ENCODE data around the gene TTI1. TPM values are rescaled to one million over a fixed set of nuclear protein-coding genes. Genes with fewer than 3 reads are reported as not detected.

Gene TTI1
- total and polyA plus RNA-seq, 2 of the 13 experiments (the other 11 are each of a cell fraction or from before 2014, with no cell fraction given), result 22.9 to 39.8 TPM

DNA sequence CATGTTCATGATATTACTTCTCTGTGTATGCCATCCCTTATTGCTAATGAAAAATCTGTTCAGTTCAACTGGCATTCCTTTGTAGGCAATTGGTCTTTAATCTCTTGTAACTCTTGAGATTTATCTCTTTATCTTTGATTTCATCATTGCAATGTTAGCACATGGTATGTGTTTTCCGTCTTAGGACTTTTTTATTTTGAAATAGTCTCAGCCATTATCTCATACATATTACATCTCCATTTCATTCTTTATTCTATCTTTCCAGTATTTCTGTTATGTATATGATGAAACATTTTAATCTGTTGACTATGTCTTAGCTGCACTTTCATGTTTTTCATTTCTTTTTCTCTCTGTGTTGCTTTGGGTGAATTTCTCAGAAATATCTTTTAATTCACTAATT, 72.2 kb downstream of the TTI1 start:
- FAIRE-seq (no peak), ATAC-seq (no peak), DNase-seq (ENCODE audit: low spot score) (no peak)
- Histone ChIP-seq H3K36me3 (replicated peaks in 1 of 2; ENCODE audit: control insufficient read depth in 1 of 2, insufficient read depth in 2 of 2, low read length in 2 of 2) (no peaks in the 10 kb centered on the region), H4K20me1 (ENCODE audit: insufficient read depth, low read length) (no peaks in the 10 kb centered on the region), H3K79me2 (ENCODE audit: insufficient read depth, low read length) (no peaks in the 10 kb centered on the region), H2AFZ (ENCODE audit: low read length) (no peak overlapping the region), H3K4me2 (ENCODE audit: low read depth, low read length) (no peak overlapping the region), H3K4me1 (ENCODE audit: insufficient read depth, low read length) (peaks cover 13% of the 10 kb centered on the region), H3K27me3 (ENCODE audit: control insufficient read depth in 1 of 2, insufficient read depth in 2 of 2, low read length in 2 of 2) (peaks cover 0 to 5% of the 10 kb centered on the region in 2 experiments; a peak in 1 of 5 replicates), H3K4me3 (replicated peaks in 1 of 3; ENCODE audit: insufficient read depth in 1 of 3, low read depth in 2 of 3, low read length in 3 of 3) (no peak overlapping the region), H3K9me3 (ENCODE audit: low read length) (no peaks in the 10 kb centered on the region), H3K27ac (ENCODE audit: extremely low read length, insufficient read depth, low read length) (no peak overlapping the region), H3K9ac (ENCODE audit: insufficient read depth, low read depth, low read length) (no peak overlapping the region)
- POLR2A ChIA-PET, result no interaction called here
- no TSS peak for BruUV-seq (replicated peaks)
- CTCF ChIA-PET (ENCODE audit: low intra/inter-chr PET ratio, low total read pairs), result no interaction called here
- 17% methylated on average over 1 of the region's 1 CpG for WGBS (ENCODE audit: low lambda C conversion rate)
- intact Hi-C loops (cut with micrococcal nuclease; ENCODE audit: unreplicated experiment) (no loop called here), in situ Hi-C loops (cut with HindIII; ENCODE audit: extremely low pct_ligation_motif_present, low pct_unique_long_range_greater_than_20kb) (no loop called here)
- TF ChIP-seq FOSL2 (CRISPR knock-in tag; IDR thresholded peaks at IDR 0.05), result no peak
- TF ChIP-seq TP53 (CRISPR knock-in tag; conservative IDR thresholded peaks at IDR 0.05), result no peak
- TF ChIP-seq ATF7 (IDR thresholded peaks at IDR 0.05), result peak; percentile 63
- no peak for TF ChIP-seq ATF7 (CRISPR knock-in tag; IDR thresholded peaks at IDR 0.05)
- TF ChIP-seq, protein P1, sequence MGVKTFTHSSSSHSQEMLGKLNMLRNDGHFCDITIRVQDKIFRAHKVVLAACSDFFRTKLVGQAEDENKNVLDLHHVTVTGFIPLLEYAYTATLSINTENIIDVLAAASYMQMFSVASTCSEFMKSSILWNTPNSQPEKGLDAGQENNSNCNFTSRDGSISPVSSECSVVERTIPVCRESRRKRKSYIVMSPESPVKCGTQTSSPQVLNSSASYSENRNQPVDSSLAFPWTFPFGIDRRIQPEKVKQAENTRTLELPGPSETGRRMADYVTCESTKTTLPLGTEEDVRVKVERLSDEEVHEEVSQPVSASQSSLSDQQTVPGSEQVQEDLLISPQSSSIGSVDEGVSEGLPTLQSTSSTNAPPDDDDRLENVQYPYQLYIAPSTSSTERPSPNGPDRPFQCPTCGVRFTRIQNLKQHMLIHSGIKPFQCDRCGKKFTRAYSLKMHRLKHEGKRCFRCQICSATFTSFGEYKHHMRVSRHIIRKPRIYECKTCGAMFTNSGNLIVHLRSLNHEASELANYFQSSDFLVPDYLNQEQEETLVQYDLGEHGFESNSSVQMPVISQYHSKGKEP (CRISPR knock-in tag; IDR thresholded peaks at IDR 0.05), result no peak

DNA sequence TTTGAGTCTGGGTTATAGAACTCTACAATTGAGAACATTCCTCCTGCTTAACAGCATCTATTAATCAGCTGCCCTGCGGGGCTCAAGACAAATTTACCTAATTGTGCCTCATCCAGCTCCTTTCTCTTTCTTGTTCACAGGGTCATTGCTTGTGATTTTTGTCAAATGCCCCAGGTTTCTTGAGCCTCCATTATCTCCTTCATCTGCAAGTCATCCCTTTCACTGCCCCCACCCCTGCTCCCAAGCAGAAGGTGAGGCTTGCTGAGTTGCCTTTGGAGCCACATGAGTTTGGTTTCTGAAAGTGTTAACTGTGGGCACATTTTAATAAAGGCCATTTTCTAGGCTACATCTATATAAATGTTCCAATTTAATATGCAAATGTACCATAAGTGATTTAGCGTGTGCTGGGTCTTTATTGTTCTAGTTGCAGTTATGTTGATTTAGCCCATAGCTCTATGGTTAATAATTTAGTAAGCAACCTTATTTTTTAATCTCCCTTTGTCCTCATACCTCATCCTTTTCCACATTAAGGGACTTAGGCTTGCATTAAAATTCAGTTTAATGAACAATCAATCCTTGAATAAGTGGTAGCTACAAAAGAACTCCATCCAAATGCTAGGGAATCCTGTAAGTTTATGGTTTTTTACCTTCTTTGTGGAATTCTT, 74.3 kb downstream of the TTI1 start:
- in situ Hi-C loops (cut with HindIII; ENCODE audit: extremely low pct_ligation_motif_present, low pct_unique_long_range_greater_than_20kb), result no loop called here
- H3K27me3 ChIP-seq (ENCODE audit: control insufficient read depth in 1 of 2, insufficient read depth in 2 of 2, low read length in 2 of 2), result peaks cover 0 to 10% of the 10 kb centered on the region in 2 experiments; a peak in 2 of 5 replicates
- H2AFZ ChIP-seq (ENCODE audit: low read length), result no peak overlapping the region
- TF ChIP-seq KAT8 (CRISPR knock-in tag; IDR thresholded peaks at IDR 0.05), result no peak
- POLR2A ChIA-PET, result no interaction called here
- no peaks in the 10 kb centered on the region for H4K20me1 ChIP-seq (ENCODE audit: insufficient read depth, low read length)
- no TSS peak for BruUV-seq (replicated peaks)
- CTCF ChIA-PET (ENCODE audit: low intra/inter-chr PET ratio, low total read pairs), result no interaction called here
- no peaks in the 10 kb centered on the region for H3K36me3 ChIP-seq (replicated peaks in 1 of 2; ENCODE audit: control insufficient read depth in 1 of 2, insufficient read depth in 2 of 2, low read length in 2 of 2)
- ATAC-seq (no peak), FAIRE-seq (no peak), DNase-seq (ENCODE audit: low spot score) (no peak)
- no peaks in the 10 kb centered on the region for H3K9me3 ChIP-seq (ENCODE audit: low read length)
- H3K79me2 ChIP-seq (ENCODE audit: insufficient read depth, low read length), result no peaks in the 10 kb centered on the region
- H3K4me2 ChIP-seq (ENCODE audit: low read depth, low read length), result no peak overlapping the region
- WGBS (ENCODE audit: low lambda C conversion rate), result 49% methylated on average over 2 of the region's 2 CpGs
- H3K4me3 ChIP-seq (replicated peaks in 1 of 3; ENCODE audit: insufficient read depth in 1 of 3, low read depth in 2 of 3, low read length in 3 of 3), result no peak overlapping the region
- peaks cover 16% of the 10 kb centered on the region for H3K4me1 ChIP-seq (ENCODE audit: insufficient read depth, low read length)
- no peak overlapping the region for H3K9ac ChIP-seq (ENCODE audit: insufficient read depth, low read depth, low read length)
- H3K27ac ChIP-seq (ENCODE audit: extremely low read length, insufficient read depth, low read length), result no peak overlapping the region
- intact Hi-C loops (cut with micrococcal nuclease; ENCODE audit: unreplicated experiment), result no loop called here

All from HepG2 (cell line).